HG03521 (cell line): ENCODE data around the gene NPIPA5.
"Not testable (repeated sequence)": the region's sequence is repeated elsewhere in the genome, so short reads cannot be mapped to it uniquely, and the experiment has no call there.

Experiments used
- ATAC-seq: cut with Tn5 transposase; IDR thresholded peaks from one replicate; pipeline ENCODE4 v1.9.1; 2021; ENCODE audit warnings: mild to moderate bottlenecking, moderate library complexity; ENCODE audit not compliant: unreplicated experiment

The NPIPA5 gene

DNA sequence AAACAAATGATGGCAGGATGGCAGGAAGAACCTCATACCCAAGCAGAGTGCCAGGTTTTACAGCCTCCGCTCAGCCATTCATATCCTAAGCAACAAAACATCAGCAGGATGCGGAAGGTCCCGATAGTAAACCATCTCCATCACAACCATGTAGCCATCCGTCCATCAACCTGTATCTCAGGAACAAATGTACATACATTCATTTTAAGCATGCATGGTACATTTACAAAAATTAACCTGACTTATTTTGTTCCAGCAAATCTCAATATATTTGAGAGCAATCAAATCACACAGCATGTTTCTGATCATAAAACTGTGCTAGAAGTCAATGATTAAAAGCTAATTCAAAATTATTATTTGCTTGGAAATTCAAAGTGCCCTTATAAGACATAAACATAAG, at the start of gene NPIPA5:
Gene NPIPA5 (minus strand): TSS at position 101 of the 400 bp plus-strand sequence. CDS start 0 bp downstream, at position 101.
- ATAC-seq, result not testable (repeated sequence)

DNA sequence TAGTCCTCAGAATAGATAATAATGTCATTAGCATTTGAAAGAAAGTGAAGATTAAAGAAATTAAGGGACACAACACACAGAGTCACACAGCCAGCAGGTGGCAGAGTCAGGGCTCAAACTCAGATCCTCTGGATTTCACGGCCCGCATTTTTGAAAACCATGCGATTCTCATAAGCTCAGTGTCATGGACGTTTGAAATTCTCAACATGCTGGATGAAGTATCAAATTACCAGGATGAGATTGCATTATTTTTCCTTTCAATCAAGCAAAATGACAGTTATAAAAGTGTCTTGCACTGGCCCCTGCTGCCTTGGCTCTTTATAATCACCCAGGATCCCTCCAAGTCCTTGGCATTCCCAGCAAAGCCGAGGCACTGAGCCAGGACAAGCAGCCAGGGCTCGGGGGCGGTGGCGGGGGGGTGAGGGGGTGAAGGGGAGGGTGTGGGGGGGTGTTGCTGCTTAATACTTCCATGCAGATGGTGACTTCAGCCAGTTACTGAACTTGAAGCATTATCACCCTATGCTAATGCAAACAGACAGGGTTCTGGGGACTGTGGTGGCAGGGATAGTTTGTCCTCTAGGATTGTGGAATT, 49.6 kb upstream of the NPIPA5 start:
- ATAC-seq, result no peak

DNA sequence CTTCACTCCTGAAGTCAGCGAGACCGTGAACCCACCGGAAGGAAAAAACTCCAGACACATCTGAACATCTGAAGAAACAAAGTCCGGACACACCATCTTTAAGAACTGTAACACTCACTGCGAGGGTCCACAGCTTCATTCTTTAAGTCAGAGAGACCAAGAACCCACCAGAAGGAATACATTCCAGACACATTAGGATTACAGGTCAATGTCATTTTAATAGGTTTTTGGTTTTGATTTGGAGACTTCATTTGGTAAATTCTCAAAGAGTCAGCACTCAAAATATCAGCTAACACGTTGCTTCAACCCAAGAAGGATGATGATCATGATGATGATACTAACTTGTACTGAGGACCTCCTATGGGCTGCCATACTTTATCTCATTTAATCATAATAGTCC, 48.7 kb upstream of the NPIPA5 start:
- no peak for ATAC-seq

- ATAC-seq, result no peak
These were observed 47.8 kb upstream of the NPIPA5 start for GRCh38 chr16:15425861-15426260.

DNA sequence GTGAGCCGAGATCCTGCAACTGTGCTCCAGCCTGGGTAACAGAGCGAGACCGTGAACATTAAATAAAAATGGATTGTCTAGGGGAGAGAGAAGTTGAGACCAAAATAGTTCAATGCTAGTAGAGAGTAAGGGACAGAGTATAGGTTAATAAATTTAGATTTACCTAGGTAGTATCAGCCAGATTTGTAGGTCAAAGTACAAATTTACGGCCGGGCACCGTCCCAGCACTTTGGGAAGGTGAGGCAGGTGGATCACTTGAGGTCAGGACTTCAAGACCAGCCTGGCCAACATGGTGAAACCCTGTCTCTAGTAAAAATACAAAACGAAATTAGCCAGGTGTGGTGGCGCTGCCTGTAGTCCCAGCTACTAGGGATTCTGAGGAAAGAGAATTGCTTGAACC, 44.1 kb upstream of the NPIPA5 start:
- ATAC-seq, result no peak

DNA sequence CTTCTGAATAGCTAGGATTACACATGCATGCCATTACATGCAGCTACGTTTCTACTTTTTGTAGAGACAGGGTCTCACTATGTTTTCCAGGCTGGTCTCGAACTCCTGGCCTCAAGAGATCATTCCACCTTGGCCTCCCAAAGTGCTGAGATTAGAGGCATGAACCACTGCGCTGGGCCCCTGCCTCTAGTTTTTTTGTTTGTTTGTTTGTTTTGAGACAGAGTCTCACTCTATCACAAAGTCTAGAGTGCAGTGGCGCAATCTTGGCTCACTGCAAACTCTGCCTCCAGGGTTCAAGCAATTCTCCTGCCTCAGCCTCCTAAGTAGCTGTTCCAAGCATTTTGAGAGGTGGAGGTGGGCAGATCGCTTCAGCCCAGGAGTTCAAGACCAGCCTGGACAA, 43.6 kb upstream of the NPIPA5 start:
- ATAC-seq, result not testable (repeated sequence)

GRCh38 chr16:15418206-15418605, 40.1 kb upstream of the NPIPA5 start:
- no peak for ATAC-seq

DNA sequence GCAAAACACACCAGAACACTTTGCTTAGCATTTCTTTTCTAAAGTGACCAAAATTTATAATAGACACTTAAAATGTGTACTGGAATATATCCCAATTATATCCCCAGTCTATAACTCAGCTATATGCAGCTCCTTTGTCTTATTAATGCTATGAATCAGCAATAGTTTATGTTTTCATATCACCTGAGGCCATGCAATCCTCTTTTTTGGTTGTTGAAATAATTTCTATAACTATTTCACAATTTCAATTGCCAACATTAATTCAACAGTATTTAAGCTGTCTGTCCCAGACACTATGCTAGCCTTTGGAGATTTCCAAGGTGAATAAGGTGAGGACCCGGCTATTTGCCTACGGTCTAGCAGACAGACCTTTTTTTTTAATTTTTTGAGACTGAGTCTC, 39.1 kb upstream of the NPIPA5 start:
- no peak for ATAC-seq

GRCh38 chr16:15415511-15415985, 37.5 kb upstream of the NPIPA5 start:
- ATAC-seq, result no peak

GRCh38 chr16:15409476-15409875, 31.4 kb upstream of the NPIPA5 start:
- ATAC-seq, result not testable (repeated sequence)

DNA sequence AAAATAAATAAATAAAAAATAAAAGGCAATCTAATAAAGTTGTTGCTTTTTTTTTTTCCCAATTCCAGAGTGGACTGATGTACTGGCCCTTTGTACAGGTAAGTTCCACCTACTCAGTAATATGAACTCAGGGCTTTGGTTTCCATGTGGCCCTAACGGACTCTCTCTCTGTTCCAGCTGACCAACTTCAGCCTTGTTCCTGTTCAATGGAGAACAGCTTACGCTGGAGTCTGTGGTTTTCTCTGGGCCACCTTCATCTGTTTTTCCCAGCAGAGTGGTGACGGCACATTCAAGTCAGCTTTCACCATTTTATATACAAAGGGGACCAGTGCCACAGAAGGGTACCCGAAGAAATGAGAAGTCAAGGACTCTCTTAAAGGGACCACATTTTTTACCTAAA, 29.7 kb upstream of the NPIPA5 start:
- not testable (repeated sequence) for ATAC-seq

DNA sequence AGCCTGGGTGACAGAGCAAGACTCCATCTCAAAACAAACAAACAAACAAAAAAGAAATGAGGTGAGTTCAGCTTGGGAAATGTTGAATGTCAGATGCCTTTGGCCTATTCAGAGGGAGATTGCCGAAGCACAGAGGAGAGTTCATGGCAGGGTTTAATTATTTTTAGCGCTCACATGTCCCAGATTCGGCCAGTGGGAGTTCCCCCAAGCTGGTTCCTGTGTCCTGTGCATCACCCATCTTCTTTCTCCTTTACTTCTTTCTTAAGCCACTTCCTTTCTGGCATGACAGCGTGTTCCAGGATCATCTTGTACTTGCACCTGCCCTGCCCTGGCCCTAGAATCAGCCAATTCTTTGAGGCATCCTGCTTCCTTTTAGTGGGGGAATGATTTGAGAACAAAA, 26.7 kb upstream of the NPIPA5 start:
- no peak for ATAC-seq

GRCh38 chr16:15404091-15404490, 26.0 kb upstream of the NPIPA5 start:
- ATAC-seq, result not testable (repeated sequence)

DNA sequence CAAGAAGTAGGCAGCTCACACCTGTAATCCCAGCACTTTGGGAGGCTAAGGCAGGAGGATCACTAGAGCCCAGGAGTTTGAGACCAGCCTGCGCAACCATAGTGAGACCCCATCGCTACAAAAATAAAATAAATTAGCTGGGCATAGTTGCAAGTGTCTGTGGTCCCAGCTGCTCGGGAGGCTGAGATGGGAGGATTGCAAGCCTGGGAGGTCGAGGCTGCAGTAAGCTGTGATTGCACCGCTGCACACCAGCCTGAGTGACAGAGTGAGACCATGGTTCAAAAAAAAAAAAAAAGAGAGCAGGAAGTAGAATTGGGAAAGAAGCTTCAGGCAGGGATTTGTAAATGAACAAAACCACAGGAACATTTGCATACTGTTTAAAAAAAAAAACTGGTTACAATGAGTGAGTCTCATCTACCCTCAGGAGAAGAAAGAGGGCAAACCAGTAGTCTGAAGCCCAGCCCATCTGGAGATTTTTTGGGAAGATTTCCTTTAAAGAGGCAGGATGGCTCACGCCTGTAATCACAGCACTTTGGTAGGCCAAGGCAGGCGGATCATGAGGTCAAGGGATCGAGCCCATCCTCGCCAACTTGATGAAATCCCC, 25.4 kb upstream of the NPIPA5 start:
- no peak for ATAC-seq

GRCh38 chr16:15401972-15402371, 23.9 kb upstream of the NPIPA5 start:
- no peak for ATAC-seq

GRCh38 chr16:15400314-15400713, 22.2 kb upstream of the NPIPA5 start:
- ATAC-seq, result not testable (repeated sequence)

- no peak for ATAC-seq
These were observed 21.2 kb upstream of the NPIPA5 start for GRCh38 chr16:15399317-15399716.

DNA sequence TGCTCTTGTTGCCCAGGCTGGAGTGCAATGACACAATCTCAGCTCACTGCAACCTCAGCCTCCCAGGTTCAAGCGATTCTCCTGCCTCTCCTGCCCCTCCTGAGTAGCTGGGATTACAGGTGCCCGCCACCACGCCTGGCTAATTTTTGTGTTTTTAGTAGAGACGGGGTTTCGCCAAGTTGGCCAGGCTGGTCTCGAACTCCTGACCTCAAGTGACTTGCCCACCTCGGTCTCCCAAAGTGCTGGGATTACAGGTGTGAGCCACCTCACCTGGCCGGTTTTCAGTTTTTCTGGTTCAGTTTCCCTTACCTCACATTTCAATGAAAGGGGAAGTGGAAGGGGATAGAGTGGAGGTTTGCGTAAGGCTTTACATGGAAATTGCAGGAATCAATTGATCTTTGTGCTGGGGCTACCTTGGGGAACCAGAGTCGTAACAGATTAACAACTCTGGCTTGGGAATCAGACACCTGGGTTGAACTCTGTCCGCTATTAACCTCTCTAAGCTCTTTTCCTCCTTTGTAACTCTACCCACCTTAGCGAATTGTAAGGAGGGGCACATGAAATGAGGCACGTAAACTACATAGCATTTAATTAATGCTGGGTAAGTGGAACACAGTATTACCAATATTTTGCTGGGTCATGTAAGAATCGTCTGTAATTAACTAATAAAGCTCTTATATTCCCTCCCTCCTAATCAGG, 20.7 kb upstream of the NPIPA5 start:
- no peak for ATAC-seq

- no peak for ATAC-seq
These were observed 19.0 kb upstream of the NPIPA5 start for GRCh38 chr16:15396948-15397594.

- not testable (repeated sequence) for ATAC-seq
These were observed 18.4 kb upstream of the NPIPA5 start for GRCh38 chr16:15396509-15396829.

- ATAC-seq, result not testable (repeated sequence)
These were observed 17.8 kb upstream of the NPIPA5 start, which contains the start of gene MPV17L for GRCh38 chr16:15395631-15396508. MPV17L (plus strand) TSS chr16:15395754; CDS start chr16:15395898, 144 bp downstream.
